Sigmoid colon (tissue), 7 donors: ENCODE results near the gene SLIT3. TPM values are rescaled to one million over a fixed set of nuclear protein-coding genes. Genes with fewer than 3 reads are reported as not detected.

Experiments used
- DNase-seq: peaks from one replicate; pipeline ENCODE4 v3.0.0-alpha.2; 2019
- H3K27ac ChIP-seq, 4 donors: fragments of 200-600 bp; sonication (generic); one replicate each; pipeline ENCODE4 v1.5.1; 2016 to 2019; ENCODE audit warnings: mild to moderate bottlenecking in 1 of 4
- H3K27me3 ChIP-seq, 3 donors: fragments of 200-600 bp; sonication (generic); one replicate each; pipeline ENCODE4 v1.5.1; 2019; ENCODE audit warnings: mild to moderate bottlenecking in 1 of 3
- H3K36me3 ChIP-seq, 4 donors: fragments of 200-600 bp; sonication (generic); one replicate each; pipeline ENCODE4 v1.5.1; 2016 to 2019
- H3K4me1 ChIP-seq, 4 donors: fragments of 200-600 bp; sonication (generic); one replicate each; pipeline ENCODE4 v1.5.1; 2017 to 2019
- H3K4me3 ChIP-seq, 4 donors: fragments of 200-600 bp; sonication (generic); one replicate each; pipeline ENCODE4 v1.5.1; 2017 to 2019; ENCODE audit warnings: mild to moderate bottlenecking in 2 of 4, moderate library complexity in 1 of 4
- H3K9me3 ChIP-seq, 4 donors: fragments of 200-600 bp in 3 of 4; sonication (generic) in 3 of 4; one replicate each; pipeline versions ENCODE4 v1.5.1 to v1.6.1; 2013 to 2019
- EP300 ChIP-seq, 4 donors: sonication (generic); formaldehyde crosslinking; IDR thresholded peaks; one replicate each; pipeline ENCODE4 v1.6.1; 2017; ENCODE audit warnings: antibody characterized with exemption in 4 of 4
- POLR2A ChIP-seq, 2 donors: fragments of 450-650 bp; IDR thresholded peaks; one replicate each; pipeline ENCODE4 v1.6.1; 2016; ENCODE audit warnings: antibody characterized with exemption in 2 of 2, mild to moderate bottlenecking in 2 of 2, moderate library complexity in 2 of 2
- POLR2AphosphoS5 ChIP-seq, 4 donors: sonication (generic); formaldehyde crosslinking; IDR thresholded peaks; one replicate each; pipeline ENCODE4 v1.6.1; 2017; ENCODE audit warnings: antibody characterized with exemption in 4 of 4
- WGBS, 2 donors: extraction: QIAGEN DNeasy Blood & Tissue Kit; methylation state at CpG; one replicate each; pipeline ENCODE4 v1.1.7; 2013; 5-methylcytosine and 5-hydroxymethylcytosine counted together
- intact Hi-C: fragments of 100-400 bp; cut with DNase I; formaldehyde crosslinking; loops from one replicate; pipeline ENCODE4 v1.15.1; 2023
- polyA plus RNA-seq, 3 donors: library from polyadenylated mRNA; stranded (reverse); fragments of 200-250 nt; gene quantifications; one replicate each; pipeline ENCODE4 v1.2.3, GENCODE V29; 2013
- total RNA-seq, 4 donors: library from RNA; depleted of rRNA; stranded (reverse); fragments of >200 nt; gene quantifications; one replicate each; pipeline ENCODE4 v1.1.0, GENCODE V29; 2016
- TF ChIP-seq, protein P1 (sequence below), 4 experiments: fragments of 450-650 bp in 3 of 4; fragments of 200-600 bp in 1 of 4; IDR thresholded peaks; one replicate each; pipeline ENCODE4 v1.5.1; 2016 to 2019; ENCODE audit warnings: antibody characterized with exemption in 4 of 4, mild to moderate bottlenecking in 3 of 4, moderate library complexity in 2 of 4
- donor health status: healthy with polysubstance abuse.
- donor health status: Bipolar disorder and iron deficiency.
- donor health status: healthy.

Gene SLIT3
- total and polyA plus RNA-seq, 7 donors = 0.23 to 46.3 (median 30.0) TPM

DNA sequence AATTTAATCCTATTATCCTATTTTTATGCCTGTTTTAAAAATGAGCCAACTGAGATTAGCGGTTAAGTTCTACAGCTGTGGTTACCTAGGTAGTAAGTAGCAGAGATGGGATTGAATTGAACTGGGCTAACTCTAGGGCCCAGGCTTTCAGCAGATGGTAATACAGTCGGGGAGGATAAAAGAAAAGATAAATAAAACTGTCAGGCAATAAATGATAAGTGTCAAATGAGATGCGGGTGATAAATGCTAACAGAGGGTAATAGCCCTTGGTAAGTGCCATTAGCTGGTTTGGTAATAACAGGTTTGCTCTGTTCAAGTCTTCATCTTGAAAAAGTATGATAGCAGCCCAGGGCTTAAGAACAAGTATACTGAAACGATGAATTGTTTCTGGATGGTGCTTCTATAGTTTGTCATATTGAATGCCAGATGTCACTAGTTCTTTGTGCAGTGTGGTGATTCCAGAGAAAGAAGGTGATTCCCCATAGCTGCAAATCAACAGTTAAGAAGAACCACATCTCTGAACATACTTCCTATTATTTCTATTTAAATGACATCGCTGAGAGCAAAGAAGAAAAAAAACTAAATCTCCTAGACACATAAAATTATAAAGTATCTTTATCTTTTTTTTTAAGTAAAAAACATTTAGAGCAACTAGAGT lies 360.9 kb downstream of the SLIT3 start:
- intact Hi-C loops = no loop called here

DNA sequence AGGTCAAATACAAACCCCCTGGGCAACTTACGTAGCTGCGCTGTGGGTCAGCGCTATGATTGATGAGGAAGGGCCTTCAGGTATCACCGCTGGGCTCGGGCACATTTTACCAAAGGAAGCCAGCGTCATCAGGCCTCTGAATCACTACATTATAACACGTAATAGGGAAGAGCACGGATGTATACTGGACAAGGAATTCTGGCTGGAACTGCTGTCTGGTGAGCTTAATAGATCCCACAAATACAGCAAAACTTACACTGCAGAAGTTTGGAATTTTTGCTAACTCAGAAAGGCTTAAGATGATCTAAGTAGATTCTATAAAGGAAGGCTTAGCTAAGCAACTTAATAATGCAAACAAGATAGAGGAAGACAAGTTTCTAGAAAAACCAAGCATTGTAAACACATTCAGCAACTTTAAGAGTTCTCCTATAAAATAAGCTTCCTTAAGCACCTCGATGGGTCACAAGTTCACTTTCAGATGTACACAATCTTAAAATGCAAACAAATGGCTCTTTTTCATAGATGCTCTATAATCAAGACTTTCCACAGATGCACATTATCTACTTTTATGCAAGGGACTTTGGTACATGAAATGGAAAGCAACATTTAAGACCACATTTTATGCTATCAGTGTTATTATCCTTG lies 361.7 kb downstream of the SLIT3 start:
- intact Hi-C loops = no loop called here
- no peak for TF ChIP-seq POLR2AphosphoS5 (IDR thresholded peaks at IDR 0.05)
- TF ChIP-seq, protein P1, sequence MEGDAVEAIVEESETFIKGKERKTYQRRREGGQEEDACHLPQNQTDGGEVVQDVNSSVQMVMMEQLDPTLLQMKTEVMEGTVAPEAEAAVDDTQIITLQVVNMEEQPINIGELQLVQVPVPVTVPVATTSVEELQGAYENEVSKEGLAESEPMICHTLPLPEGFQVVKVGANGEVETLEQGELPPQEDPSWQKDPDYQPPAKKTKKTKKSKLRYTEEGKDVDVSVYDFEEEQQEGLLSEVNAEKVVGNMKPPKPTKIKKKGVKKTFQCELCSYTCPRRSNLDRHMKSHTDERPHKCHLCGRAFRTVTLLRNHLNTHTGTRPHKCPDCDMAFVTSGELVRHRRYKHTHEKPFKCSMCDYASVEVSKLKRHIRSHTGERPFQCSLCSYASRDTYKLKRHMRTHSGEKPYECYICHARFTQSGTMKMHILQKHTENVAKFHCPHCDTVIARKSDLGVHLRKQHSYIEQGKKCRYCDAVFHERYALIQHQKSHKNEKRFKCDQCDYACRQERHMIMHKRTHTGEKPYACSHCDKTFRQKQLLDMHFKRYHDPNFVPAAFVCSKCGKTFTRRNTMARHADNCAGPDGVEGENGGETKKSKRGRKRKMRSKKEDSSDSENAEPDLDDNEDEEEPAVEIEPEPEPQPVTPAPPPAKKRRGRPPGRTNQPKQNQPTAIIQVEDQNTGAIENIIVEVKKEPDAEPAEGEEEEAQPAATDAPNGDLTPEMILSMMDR (IDR thresholded peaks at IDR 0.05) = no peak
- TF ChIP-seq POLR2A (IDR thresholded peaks at IDR 0.05) = no peak
- no peak for TF ChIP-seq EP300 (IDR thresholded peaks at IDR 0.05)
- WGBS, 2 donors = 77 to 78% methylated on average over 9 of the region's 9 CpGs

More for the DNA sequence above, 360.9 kb downstream of the SLIT3 start:
- no peaks in the 10 kb centered on the region for H3K36me3 ChIP-seq
- no peaks in the 10 kb centered on the region for H3K9me3 ChIP-seq
- no peak for DNase-seq
- H3K27me3 ChIP-seq = no peaks in the 10 kb centered on the region
- H3K4me3 ChIP-seq = no peak overlapping the region
- TF ChIP-seq POLR2AphosphoS5 (IDR thresholded peaks at IDR 0.05) (no peak), EP300 (IDR thresholded peaks at IDR 0.05) (no peak), POLR2A (IDR thresholded peaks at IDR 0.05) (no peak)
- TF ChIP-seq, protein P1 (IDR thresholded peaks at IDR 0.05) = no peak
- peaks cover 0 to 8% (median 0%) of the 10 kb centered on the region in 4 donors for H3K4me1 ChIP-seq
- 45 to 60% methylated on average over 5 of the region's 5 CpGs for WGBS, 2 donors
- H3K27ac ChIP-seq = no peak overlapping the region

DNA sequence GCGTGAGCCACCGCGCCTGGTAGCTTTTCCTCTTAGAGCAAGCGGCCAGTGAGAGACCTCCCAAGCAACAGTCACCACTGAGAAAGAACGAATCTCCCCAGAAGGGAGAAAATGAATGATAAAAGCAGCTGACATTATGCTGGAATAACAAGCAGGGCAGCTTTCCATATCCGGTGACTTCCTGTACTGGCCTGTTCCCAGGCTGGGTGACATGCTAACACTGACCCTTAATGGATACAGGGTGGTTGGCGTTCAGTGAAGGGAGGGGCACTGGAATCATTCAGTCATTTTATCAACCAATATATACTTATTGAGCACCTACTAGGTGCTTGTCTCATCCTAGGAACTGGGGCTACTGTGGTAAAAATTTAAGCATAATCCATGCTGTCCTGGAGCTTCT lies 364.4 kb downstream of the SLIT3 start:
- Histone ChIP-seq H3K27me3 (no peaks in the 10 kb centered on the region), H3K9me3 (no peaks in the 10 kb centered on the region), H3K4me1 (peaks cover 0 to 8% (median 0%) of the 10 kb centered on the region in 4 donors), H3K4me3 (no peak overlapping the region), H3K27ac (no peak overlapping the region), H3K36me3 (no peaks in the 10 kb centered on the region)
- intact Hi-C loops = no loop called here
- no peak for DNase-seq
- 91 to 92% methylated on average over 7 of the region's 7 CpGs for WGBS, 2 donors
- TF ChIP-seq POLR2A (IDR thresholded peaks at IDR 0.05) (no peak), POLR2AphosphoS5 (IDR thresholded peaks at IDR 0.05) (no peak), EP300 (IDR thresholded peaks at IDR 0.05) (no peak)
- TF ChIP-seq, protein P1 (IDR thresholded peaks at IDR 0.05) = no peak

More for the DNA sequence above, 361.7 kb downstream of the SLIT3 start:
- H3K27ac ChIP-seq = no peak overlapping the region
- DNase-seq = no peak
- peaks cover 0 to 8% (median 0%) of the 10 kb centered on the region in 4 donors for H3K4me1 ChIP-seq
- H3K4me3 ChIP-seq = no peak overlapping the region
- H3K9me3 ChIP-seq = no peaks in the 10 kb centered on the region
- no peaks in the 10 kb centered on the region for H3K36me3 ChIP-seq
- H3K27me3 ChIP-seq = no peaks in the 10 kb centered on the region

DNA sequence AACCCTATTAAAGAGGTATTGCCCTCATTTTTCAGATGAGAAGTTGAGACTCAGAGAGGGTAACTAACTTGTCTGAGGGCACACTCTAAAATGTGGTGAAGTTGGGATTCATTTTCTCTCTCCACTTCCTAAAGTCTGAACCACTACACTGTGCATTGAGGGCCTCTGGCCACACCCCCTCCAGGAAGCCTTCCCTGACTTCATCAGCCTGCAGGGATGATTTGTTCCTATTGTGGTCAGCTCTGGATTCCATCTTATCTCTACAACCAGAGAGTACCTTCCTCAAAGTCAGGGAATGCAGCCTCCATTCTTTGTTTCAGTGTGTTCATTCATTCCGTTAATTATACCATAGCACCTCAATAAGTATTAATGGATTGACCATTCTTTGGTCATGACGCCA lies 365.8 kb downstream of the SLIT3 start:
- DNase-seq = no peak
- TF ChIP-seq EP300 (IDR thresholded peaks at IDR 0.05) (no peak), POLR2A (IDR thresholded peaks at IDR 0.05) (no peak), POLR2AphosphoS5 (IDR thresholded peaks at IDR 0.05) (no peak)
- TF ChIP-seq, protein P1 (IDR thresholded peaks at IDR 0.05) = no peak
- Histone ChIP-seq H3K27me3 (no peaks in the 10 kb centered on the region), H3K36me3 (no peaks in the 10 kb centered on the region), H3K27ac (no peak overlapping the region), H3K9me3 (no peaks in the 10 kb centered on the region), H3K4me3 (no peak overlapping the region), H3K4me1 (no peaks in the 10 kb centered on the region)
- WGBS, 2 donors = 92 to 96% methylated on average over 2 of the region's 2 CpGs
- intact Hi-C loops = no loop called here
